Ectodermal cell (in vitro differentiated cells): ENCODE results near the gene ARID4A.
A peak's percentile ranks its signal among the peaks of the same experiment; 100 is the strongest.

Experiments
- H3K27ac ChIP-seq: 2 replicates; pipeline ENCODE4 v1.7.0; 2013; ENCODE audit warnings: mild to moderate bottlenecking, low read depth, low read length; ENCODE audit not compliant: insufficient read depth, poor library complexity, severe bottlenecking
- H3K27me3 ChIP-seq: 2 replicates; pipeline ENCODE4 v1.7.0; 2013; ENCODE audit warnings: mild to moderate bottlenecking, low read length; ENCODE audit not compliant: insufficient read depth, control insufficient read depth, poor library complexity, severe bottlenecking
- H3K36me3 ChIP-seq: one replicate; pipeline ENCODE4 v1.7.0; 2013; ENCODE audit warnings: low read length; ENCODE audit not compliant: control insufficient read depth, insufficient read depth
- H3K4me1 ChIP-seq: one replicate; pipeline ENCODE4 v1.7.0; 2013; ENCODE audit warnings: low read length; ENCODE audit not compliant: control insufficient read depth, insufficient read depth
- H3K4me3 ChIP-seq: 2 replicates; pipeline ENCODE4 v1.7.0; 2013; ENCODE audit warnings: low read depth, low read length, control low read depth; ENCODE audit not compliant: insufficient read depth
- H3K9me3 ChIP-seq: 2 replicates; pipeline ENCODE4 v1.7.0; 2013; ENCODE audit warnings: mild to moderate bottlenecking, low read length, moderate library complexity; ENCODE audit not compliant: control insufficient read depth
- WGBS, 2 experiments: methylation state at CpG; one replicate each; pipeline ENCODE4 v1.1.7; 2013; ENCODE audit warnings: missing lambda C conversion rate in 2 of 2; 5-methylcytosine and 5-hydroxymethylcytosine counted together

ARID4A gene

GRCh38 chr14:58292187-58292586 is 6.2 kb upstream of the ARID4A start:
- Histone ChIP-seq H3K9me3 (no peaks in the 10 kb centered on the region), H3K27ac (no peak overlapping the region), H3K36me3 (peaks cover 31% of the 10 kb centered on the region), H3K4me1 (no peaks in the 10 kb centered on the region), H3K4me3 (no peak overlapping the region), H3K27me3 (no peaks in the 10 kb centered on the region)
- WGBS, 2 experiments = 100% methylated on average over 1 to 3 of the region's 3 CpGs

GRCh38 chr14:58294201-58294600 is 4.2 kb upstream of the ARID4A start:
- no peak overlapping the region for H3K27ac ChIP-seq

GRCh38 chr14:58296726-58297125 is 1.6 kb upstream of the ARID4A start:
- H3K9me3 ChIP-seq = no peaks in the 10 kb centered on the region
- WGBS, 2 experiments = 15 to 22% methylated on average over 2 to 3 of the region's 3 CpGs
- H3K27me3 ChIP-seq = no peaks in the 10 kb centered on the region
- H3K36me3 ChIP-seq = peaks cover 20% of the 10 kb centered on the region
- H3K4me1 ChIP-seq = peaks cover 3% of the 10 kb centered on the region
- H3K4me3 ChIP-seq = peak overlapping the region; percentile 83
- no peak overlapping the region for H3K27ac ChIP-seq

More at GRCh38 chr14:58294201-58294600, 4.2 kb upstream of the ARID4A start:
- Histone ChIP-seq H3K4me3 (no peak overlapping the region), H3K36me3 (peaks cover 28% of the 10 kb centered on the region), H3K27me3 (no peaks in the 10 kb centered on the region), H3K4me1 (no peaks in the 10 kb centered on the region), H3K9me3 (no peaks in the 10 kb centered on the region)
- WGBS, 2 experiments = 96% methylated on average over 7 of the region's 7 CpGs

GRCh38 chr14:58297412-58297761 is 968 bp upstream of the ARID4A start:
- peaks cover 3% of the 10 kb centered on the region for H3K4me1 ChIP-seq
- no peaks in the 10 kb centered on the region for H3K9me3 ChIP-seq
- no peaks in the 10 kb centered on the region for H3K27me3 ChIP-seq
- H3K4me3 ChIP-seq = peak overlapping the region; percentile 83
- H3K27ac ChIP-seq = peak overlapping the region; percentile 99
- H3K36me3 ChIP-seq = peaks cover 24% of the 10 kb centered on the region
- 0% methylated on average over 10 of the region's 10 CpGs for WGBS, 2 experiments

- H3K36me3 ChIP-seq = peaks cover 24% of the 10 kb centered on the region
- H3K4me1 ChIP-seq = peaks cover 3% of the 10 kb centered on the region
- peak overlapping the region; percentile 83 for H3K4me3 ChIP-seq
- WGBS, 2 experiments = 0% methylated on average over 40 of the region's 40 CpGs
- no peaks in the 10 kb centered on the region for H3K27me3 ChIP-seq
- H3K27ac ChIP-seq = peak overlapping the region; percentile 99
- H3K9me3 ChIP-seq = no peaks in the 10 kb centered on the region
Observed at GRCh38 chr14:58297762-58298476, 436 bp upstream of the ARID4A start.

GRCh38 chr14:58299401-58300330 is 1.3 kb downstream of the ARID4A start:
- no peaks in the 10 kb centered on the region for H3K9me3 ChIP-seq
- peaks cover 3% of the 10 kb centered on the region for H3K4me1 ChIP-seq
- peaks cover 17% of the 10 kb centered on the region for H3K36me3 ChIP-seq
- peak overlapping the region; percentile 44 for H3K27ac ChIP-seq
- no peaks in the 10 kb centered on the region for H3K27me3 ChIP-seq
- 6 to 7% methylated on average over 48 of the region's 48 CpGs for WGBS, 2 experiments
- H3K4me3 ChIP-seq = peak overlapping the region; percentile 83

GRCh38 chr14:58301416-58301815 is 3.1 kb downstream of the ARID4A start:
- 92 to 95% methylated on average over 3 of the region's 3 CpGs for WGBS, 2 experiments
- H3K9me3 ChIP-seq = no peaks in the 10 kb centered on the region
- H3K27me3 ChIP-seq = no peaks in the 10 kb centered on the region
- H3K36me3 ChIP-seq = peaks cover 16% of the 10 kb centered on the region
- no peak overlapping the region for H3K4me3 ChIP-seq
- H3K4me1 ChIP-seq = peaks cover 3% of the 10 kb centered on the region
- no peak overlapping the region for H3K27ac ChIP-seq

- WGBS, 2 experiments = 90 to 97% methylated on average over 2 of the region's 2 CpGs
- H3K27me3 ChIP-seq = no peaks in the 10 kb centered on the region
- no peak overlapping the region for H3K27ac ChIP-seq
- H3K4me3 ChIP-seq = no peak overlapping the region
- H3K4me1 ChIP-seq = no peaks in the 10 kb centered on the region
- peaks cover 16% of the 10 kb centered on the region for H3K36me3 ChIP-seq
- no peaks in the 10 kb centered on the region for H3K9me3 ChIP-seq
Observed at GRCh38 chr14:58305730-58306129, 7.4 kb downstream of the ARID4A start.

GRCh38 chr14:58307597-58308316 is 9.4 kb downstream of the ARID4A start:
- no peaks in the 10 kb centered on the region for H3K27me3 ChIP-seq
- no peaks in the 10 kb centered on the region for H3K4me1 ChIP-seq
- 93 to 96% methylated on average over 6 of the region's 8 CpGs for WGBS, 2 experiments
- H3K36me3 ChIP-seq = peaks cover 7% of the 10 kb centered on the region
- H3K4me3 ChIP-seq = no peak overlapping the region
- H3K27ac ChIP-seq = no peak overlapping the region
- H3K9me3 ChIP-seq = no peaks in the 10 kb centered on the region

- Histone ChIP-seq H3K9me3 (no peaks in the 10 kb centered on the region), H3K4me1 (no peaks in the 10 kb centered on the region), H3K27me3 (no peaks in the 10 kb centered on the region), H3K27ac (no peak overlapping the region), H3K36me3 (peaks cover 4% of the 10 kb centered on the region), H3K4me3 (no peak overlapping the region)
- WGBS, 2 experiments = 76 to 90% methylated on average over 2 of the region's 2 CpGs
Observed at GRCh38 chr14:58309086-58309485, 10.7 kb downstream of the ARID4A start.
